H1 (cell line): ENCODE measurements around the gene ARHGAP10. TPM values are rescaled to one million over a fixed set of nuclear protein-coding genes. Genes with fewer than 3 reads are reported as not detected.

Experiments used
- CTCF ChIA-PET: fragments of 300-600 bp; sonication (Branson Sonifier 250); formaldehyde crosslinking; loops from one replicate; lab custom pipeline; 2021; ENCODE audit not compliant: partially characterized antibody; lab: Charles Lee
- POLR2A ChIA-PET: fragments of 300-600 bp; sonication (Branson Sonifier 250); formaldehyde crosslinking; loops from one replicate; lab custom pipeline; 2021; ENCODE audit warnings: inconsistent platforms; ENCODE audit not compliant: partially characterized antibody; lab: Charles Lee
- DNase-seq, 2 experiments: peaks; one replicate each; pipeline versions ENCODE4 v3.0.0 to v3.0.0-alpha.2; 2010 to 2022; ENCODE audit warnings: low spot score in 2 of 2, low read depth in 1 of 2, mixed read lengths in 1 of 2
- FAIRE-seq: peaks from 2 replicates; lab custom pipeline; 2011; peaks lifted over from hg19 to GRCh38; lab: Jason Lieb, UNC
- H2AFZ ChIP-seq: 2 replicates; pipeline ENCODE4 v1.8.1; 2012; ENCODE audit warnings: low read length, inconsistent platforms
- H2AK5ac ChIP-seq: 2 replicates; pipeline ENCODE4 v1.6.1; 2013; ENCODE audit warnings: low read depth, low read length
- H2BK120ac ChIP-seq: replicated peaks from 2 replicates; pipeline ENCODE3; 2013; ENCODE audit warnings: low read depth, low read length, inconsistent platforms
- H2BK12ac ChIP-seq: 2 replicates; pipeline ENCODE4 v1.6.1; 2013; ENCODE audit warnings: low read depth, low read length
- H2BK15ac ChIP-seq: 2 replicates; pipeline ENCODE4 v1.6.1; 2013; ENCODE audit warnings: low read length
- H2BK20ac ChIP-seq: 2 replicates; pipeline ENCODE4 v1.6.1; 2013; ENCODE audit warnings: low read length
- H2BK5ac ChIP-seq: 2 replicates; pipeline ENCODE4 v1.6.1; 2013; ENCODE audit warnings: low read depth, low read length
- H3K14ac ChIP-seq: 2 replicates; pipeline ENCODE4 v1.6.1; 2013; ENCODE audit warnings: inconsistent platforms; ENCODE audit not compliant: insufficient read length
- H3K18ac ChIP-seq: 2 replicates; pipeline ENCODE4 v1.6.1; 2013; ENCODE audit warnings: low read length; ENCODE audit errors: extremely low read depth
- H3K23ac ChIP-seq: 2 replicates; pipeline ENCODE4 v1.6.1; 2013; ENCODE audit warnings: inconsistent platforms; ENCODE audit not compliant: insufficient read length
- H3K23me2 ChIP-seq: 2 replicates; pipeline ENCODE4 v1.6.1; 2013; ENCODE audit warnings: low read depth, low read length
- H3K27ac ChIP-seq: 2 replicates; pipeline ENCODE4 v1.6.1; 2011; ENCODE audit warnings: low read depth, low read length, inconsistent platforms
- H3K27me3 ChIP-seq, 4 experiments: replicated peaks in 1 of 4; 1 replicate in 1 of 4; 2 replicates in 3 of 4; pipeline versions ENCODE4 v1.6.1 to v1.8.1; 2011 to 2013; ENCODE audit warnings: low read length in 3 of 4, mild to moderate bottlenecking in 3 of 4, inconsistent platforms in 2 of 4, mixed read lengths in 2 of 4, moderate library complexity in 1 of 4; ENCODE audit not compliant: control insufficient read depth in 3 of 4, insufficient read depth in 3 of 4; ENCODE audit errors: extremely low read depth in 1 of 4
- H3K36me3 ChIP-seq, 4 experiments: 2 replicates each; pipeline versions ENCODE4 v1.6.1 to v1.8.1; 2011 to 2013; ENCODE audit warnings: mild to moderate bottlenecking in 4 of 4, low read length in 3 of 4, moderate library complexity in 2 of 4, control low read depth in 1 of 4, inconsistent platforms in 1 of 4; ENCODE audit not compliant: insufficient read depth in 4 of 4, control insufficient read depth in 2 of 4
- H3K4ac ChIP-seq: replicated peaks from 2 replicates; pipeline ENCODE3; 2013; ENCODE audit warnings: low read length, low read depth, mixed read lengths, inconsistent platforms; ENCODE audit not compliant: insufficient read length
- H3K4me1 ChIP-seq, 4 experiments: replicated peaks in 1 of 4; 1 replicate in 1 of 4; 2 replicates in 3 of 4; pipeline versions ENCODE4 v1.6.1 to v1.8.1; 2011 to 2013; ENCODE audit warnings: low read length in 3 of 4, inconsistent platforms in 2 of 4, mixed read lengths in 1 of 4; ENCODE audit not compliant: insufficient read depth in 4 of 4, control insufficient read depth in 3 of 4
- H3K4me2 ChIP-seq, 2 experiments: 2 replicates each; pipeline versions ENCODE4 v1.6.1 to v1.8.1; 2011 to 2013; ENCODE audit warnings: low read depth in 2 of 2, low read length in 2 of 2, control low read depth in 1 of 2, inconsistent platforms in 1 of 2, mild to moderate bottlenecking in 1 of 2; ENCODE audit not compliant: insufficient read depth in 1 of 2
- H3K4me3 ChIP-seq, 4 experiments: fragments of 200-600, 300-600 bp in 1 of 4; sonication (generic), shearing (Covaris generic), sonication (Bioruptor Twin) in 1 of 4; 2 replicates each; pipeline versions ENCODE4 v1.5.1 to v1.8.1; 2011 to 2016; ENCODE audit warnings: low read length in 4 of 4, low read depth in 3 of 4, control low read depth in 2 of 4, inconsistent platforms in 2 of 4, mild to moderate bottlenecking in 2 of 4, mixed read lengths in 1 of 4, moderate library complexity in 1 of 4; ENCODE audit not compliant: insufficient read depth in 2 of 4; ENCODE audit errors: extremely low read depth in 1 of 4
- H3K56ac ChIP-seq: replicated peaks from 2 replicates; pipeline ENCODE3; 2013; ENCODE audit warnings: low read depth, mild to moderate bottlenecking, mixed read lengths, low read length, inconsistent platforms; ENCODE audit not compliant: insufficient read length
- H3K79me1 ChIP-seq: 2 replicates; pipeline ENCODE4 v1.6.1; 2013; ENCODE audit warnings: low read depth, low read length, control low read depth
- H3K79me2 ChIP-seq, 2 experiments: 2 replicates each; pipeline versions ENCODE4 v1.6.1 to v1.8.1; 2012 to 2013; ENCODE audit warnings: low read length in 2 of 2, mild to moderate bottlenecking in 2 of 2, inconsistent platforms in 1 of 2; ENCODE audit not compliant: insufficient read depth in 2 of 2, control insufficient read depth in 1 of 2
- H3K9ac ChIP-seq, 4 experiments: replicated peaks in 1 of 4; 1 replicate in 1 of 4; 2 replicates in 3 of 4; pipeline versions ENCODE4 v1.6.1 to v1.8.1; 2011 to 2013; ENCODE audit warnings: low read depth in 3 of 4, low read length in 3 of 4, control low read depth in 2 of 4, mild to moderate bottlenecking in 2 of 4, moderate library complexity in 2 of 4, inconsistent platforms in 1 of 4; ENCODE audit errors: extremely low read depth in 1 of 4
- H3K9me3 ChIP-seq, 2 experiments: 2 replicates each; pipeline versions ENCODE4 v1.6.1 to v1.8.1; 2012 to 2013; ENCODE audit warnings: mild to moderate bottlenecking in 2 of 2, moderate library complexity in 2 of 2, control low read depth in 1 of 2, inconsistent platforms in 1 of 2, low read depth in 1 of 2, low read length in 1 of 2, mixed read lengths in 1 of 2; ENCODE audit not compliant: insufficient read depth in 2 of 2
- H4K20me1 ChIP-seq, 2 experiments: replicated peaks in 1 of 2; 2 replicates each; pipeline versions ENCODE3 to v1.8.1; 2011 to 2013; ENCODE audit warnings: inconsistent platforms in 2 of 2, low read length in 2 of 2, mild to moderate bottlenecking in 1 of 2; ENCODE audit not compliant: insufficient read depth in 2 of 2, control insufficient read depth in 1 of 2
- H4K5ac ChIP-seq: 2 replicates; pipeline ENCODE4 v1.6.1; 2013; ENCODE audit warnings: low read length, low read depth, mixed read lengths, inconsistent platforms; ENCODE audit not compliant: insufficient read length
- H4K8ac ChIP-seq: 2 replicates; pipeline ENCODE4 v1.8.0; 2013; ENCODE audit warnings: mild to moderate bottlenecking, moderate library complexity, low read length, inconsistent platforms; ENCODE audit not compliant: insufficient read depth; ENCODE audit errors: extremely low read depth
- H4K91ac ChIP-seq: replicated peaks from 2 replicates; pipeline ENCODE3; 2013; ENCODE audit warnings: low read length, mixed read lengths, inconsistent platforms; ENCODE audit not compliant: insufficient read length
- BCL11A ChIP-seq, 2 experiments: IDR thresholded peaks; one replicate each; pipeline ENCODE4 v1.6.1; 2011; ENCODE audit warnings: low read depth in 2 of 2, low read length in 2 of 2, mild to moderate bottlenecking in 2 of 2
- BRCA1 ChIP-seq: IDR thresholded peaks from 2 replicates; pipeline ENCODE4 v1.6.1; 2012; ENCODE audit warnings: low read depth, low read length, improper control_type of control experiment
- KDM4A ChIP-seq: IDR thresholded peaks from one replicate; pipeline ENCODE4 v1.7.1; 2012; ENCODE audit warnings: low read depth, mild to moderate bottlenecking, moderate library complexity, low read length, inconsistent platforms; ENCODE audit not compliant: severe bottlenecking
- POLR2A ChIP-seq, 2 experiments: IDR thresholded peaks; 1 replicate in 1 of 2; 2 replicates in 1 of 2; pipeline ENCODE4 v1.6.1; 2011; ENCODE audit warnings: low read depth in 2 of 2, low read length in 2 of 2, mild to moderate bottlenecking in 2 of 2; ENCODE audit errors: control extremely low read depth in 1 of 2
- POU5F1 ChIP-seq: IDR thresholded peaks from 2 replicates; pipeline ENCODE4 v1.6.1; 2011; ENCODE audit warnings: low read depth, mild to moderate bottlenecking, low read length, moderate library complexity
- RXRA ChIP-seq: IDR thresholded peaks from 2 replicates; pipeline ENCODE4 v1.6.1; 2011; ENCODE audit warnings: low read depth, mild to moderate bottlenecking, low read length, moderate library complexity; ENCODE audit not compliant: insufficient read depth
- SIX5 ChIP-seq: IDR thresholded peaks from 2 replicates; pipeline ENCODE4 v1.6.1; 2011; ENCODE audit warnings: mild to moderate bottlenecking, low read depth, low read length
- TBP ChIP-seq: IDR thresholded peaks from 2 replicates; pipeline ENCODE4 v1.6.1; 2011; ENCODE audit warnings: low read depth, low read length, improper control_type of control experiment
- ZNF274 ChIP-seq: IDR thresholded peaks from 2 replicates; pipeline ENCODE4 v1.7.0; 2012; ENCODE audit warnings: low read length, borderline replicate concordance; ENCODE audit errors: extremely low read depth
- WGBS, 2 experiments: shearing (Covaris generic) in 1 of 2; methylation state at CpG; one replicate each; pipeline versions ENCODE4 v1.1.6 to v1.1.7; 2013 to 2015; ENCODE audit warnings: low lambda C conversion rate in 2 of 2, mixed read lengths in 2 of 2, inconsistent platforms in 1 of 2, low coverage in 1 of 2, missing lambda C conversion rate in 1 of 2; ENCODE audit not compliant: insufficient replicate concordance in 2 of 2, insufficient coverage in 1 of 2, insufficient read length in 1 of 2; ENCODE audit errors: extremely low coverage in 1 of 2, missing lambda C conversion rate in 1 of 2; 5-methylcytosine and 5-hydroxymethylcytosine counted together
- polyA plus RNA-seq, 7 experiments: library from polyadenylated mRNA; depleted of rRNA in 3 of 7; stranded (reverse) in 5 of 7; unstranded in 2 of 7; fragments of >200 nt in 5 of 7; fragments of 200-250 nt in 2 of 7; gene quantifications; 1 replicate in 5 of 7; 2 replicates in 1 of 7; 4 replicates in 1 of 7; pipeline versions ENCODE4 v1.2.1 to v1.2.3, GENCODE V29; 2011 to 2013; ENCODE audit warnings: missing spikeins in 2 of 7, mixed read lengths in 2 of 7
- total RNA-seq: library from RNA; stranded (reverse); fragmentation: NEBNext Ultra II Directional; extraction: Animal tissue kit (Norgen Biotek cat#: 25700); gene quantifications from 2 replicates; pipeline ENCODE4 v1.2.1, GENCODE V29; 2021
- TF ChIP-seq, protein P1 (sequence below): IDR thresholded peaks from 2 replicates; pipeline ENCODE4 v1.6.1; 2012; ENCODE audit warnings: low read length, inconsistent platforms

ARHGAP10 gene
- total and polyA plus RNA-seq, 2 of the 8 experiments (the other 6 are each of a cell fraction or from before 2014, with no cell fraction given): 3.7 to 6.1 TPM

DNA sequence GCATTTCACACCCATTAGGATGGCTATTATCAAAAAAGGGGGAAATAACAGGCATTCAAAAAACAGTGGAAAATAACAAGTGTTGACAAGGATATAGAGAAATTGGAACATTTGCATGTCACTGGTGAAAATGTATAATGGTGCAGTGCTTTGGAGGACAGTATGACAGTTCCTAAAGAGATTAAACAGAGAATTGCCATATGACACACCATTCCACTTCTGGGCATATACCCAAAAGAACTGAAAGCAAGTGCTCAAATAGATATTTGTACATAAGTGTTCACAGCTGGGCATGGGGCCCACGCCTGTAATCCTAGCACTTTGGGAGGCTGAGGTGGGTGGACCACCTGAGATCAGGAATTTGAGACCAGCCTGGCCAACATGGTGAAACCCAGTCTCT lies 362.3 kb downstream of the ARHGAP10 start:
- no peak overlapping the region for H3K9ac ChIP-seq
- no peak overlapping the region for H3K4me3 ChIP-seq
- DNase-seq (no peak), FAIRE-seq (no peak)
- H3K79me2 ChIP-seq: no peaks in the 10 kb centered on the region
- H4K91ac ChIP-seq: no peak overlapping the region
- H2AK5ac ChIP-seq: no peak overlapping the region
- no peak overlapping the region for H3K23ac ChIP-seq
- H3K14ac ChIP-seq: no peak overlapping the region
- no peak overlapping the region for H2BK5ac ChIP-seq
- H2BK12ac ChIP-seq: no peak overlapping the region
- H3K23me2 ChIP-seq: no peaks in the 10 kb centered on the region
- H3K18ac ChIP-seq: no peak overlapping the region
- no peak overlapping the region for H4K5ac ChIP-seq
- H4K20me1 ChIP-seq: no peaks in the 10 kb centered on the region
- no peaks in the 10 kb centered on the region for H3K9me3 ChIP-seq
- no peak overlapping the region for H2BK15ac ChIP-seq
- TF ChIP-seq SIX5 (no peak), ZNF274 (no peak), KDM4A (no peak), RXRA (no peak), POU5F1 (no peak), TBP (no peak), BRCA1 (no peak), POLR2A (IDR thresholded peaks at IDR 0.05; ENCODE audit: control extremely low read depth in 1 of 2, low read depth in 2 of 2, low read length in 2 of 2) (no peak), BCL11A (IDR thresholded peaks at IDR 0.05; ENCODE audit: low read depth in 2 of 2, low read length in 2 of 2) (no peak)
- TF ChIP-seq, protein P1, sequence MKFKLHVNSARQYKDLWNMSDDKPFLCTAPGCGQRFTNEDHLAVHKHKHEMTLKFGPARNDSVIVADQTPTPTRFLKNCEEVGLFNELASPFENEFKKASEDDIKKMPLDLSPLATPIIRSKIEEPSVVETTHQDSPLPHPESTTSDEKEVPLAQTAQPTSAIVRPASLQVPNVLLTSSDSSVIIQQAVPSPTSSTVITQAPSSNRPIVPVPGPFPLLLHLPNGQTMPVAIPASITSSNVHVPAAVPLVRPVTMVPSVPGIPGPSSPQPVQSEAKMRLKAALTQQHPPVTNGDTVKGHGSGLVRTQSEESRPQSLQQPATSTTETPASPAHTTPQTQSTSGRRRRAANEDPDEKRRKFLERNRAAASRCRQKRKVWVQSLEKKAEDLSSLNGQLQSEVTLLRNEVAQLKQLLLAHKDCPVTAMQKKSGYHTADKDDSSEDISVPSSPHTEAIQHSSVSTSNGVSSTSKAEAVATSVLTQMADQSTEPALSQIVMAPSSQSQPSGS: no peak
- no peak overlapping the region for H2BK20ac ChIP-seq
- H2AFZ ChIP-seq: no peak overlapping the region
- H3K4me2 ChIP-seq: no peak overlapping the region
- CTCF ChIA-PET: interaction anchor here (1.3 kb wide), 1 partner anchor 11 kb away, joined by 4 read pairs; no protein-coding TSS in a partner anchor
- H3K36me3 ChIP-seq: no peaks in the 10 kb centered on the region
- H3K79me1 ChIP-seq: no peaks in the 10 kb centered on the region
- H3K56ac ChIP-seq: no peak overlapping the region
- no peak overlapping the region for H3K27ac ChIP-seq
- no peak overlapping the region for H4K8ac ChIP-seq
- H3K27me3 ChIP-seq: no peaks in the 10 kb centered on the region
- peaks cover 0 to 4% (median 0%) of the 10 kb centered on the region in 4 experiments; a peak in 3 of 7 replicates for H3K4me1 ChIP-seq
- POLR2A ChIA-PET: no interaction called here
- no peak overlapping the region for H2BK120ac ChIP-seq
- H3K4ac ChIP-seq: no peak overlapping the region
- WGBS, 2 experiments: 95% methylated on average over 1 of the region's 1 CpG; no CpG with 5 or more reads in 1 of the 2 experiments
